Activated CD8-positive, alpha-beta T cell treated with anti-CD3 and anti-CD28 coated beads, Interleukin-2, amount 10 ng/mL, durations not matched to agents 7 days and 5 days (primary cell): ENCODE results near the gene LDOC1. TPM values are rescaled to one million over a fixed set of nuclear protein-coding genes. Genes with fewer than 3 reads are reported as not detected.
"Not testable (repeated sequence)": the region's sequence is repeated elsewhere in the genome, so short reads cannot be mapped to it uniquely, and the experiment has no call there.

ENCODE experiments used
- ATAC-seq: fragments of 150-1000 bp; cut with Tn5 transposase; one replicate; pipeline ENCODE4 v1.10.0; 2021; ENCODE audit warnings: moderate library complexity
- CTCF ChIA-PET: fragments of 350-600 bp; sonication (Branson Sonifier 250); formaldehyde crosslinking; loops from one replicate; lab custom pipeline; 2021; ENCODE audit warnings: antibody characterized with exemption; lab: Charles Lee
- POLR2A ChIA-PET: fragments of 350-600 bp; sonication (Branson Sonifier 250); formaldehyde crosslinking; loops from one replicate; lab custom pipeline; 2021; ENCODE audit warnings: antibody characterized with exemption; lab: Charles Lee
- DNase-seq: peaks from one replicate; pipeline ENCODE4 v3.0.0-alpha.2; 2020
- H3K27ac Mint-ChIP-seq: one replicate; pipeline ENCODE4 v1.8.0; 2021; ENCODE audit warnings: mild to moderate bottlenecking, mixed read lengths
- H3K27me3 Mint-ChIP-seq: one replicate; pipeline ENCODE4 v1.8.0; 2021; ENCODE audit warnings: low read depth, mixed read lengths
- H3K36me3 Mint-ChIP-seq: one replicate; pipeline ENCODE4 v1.8.0; 2021; ENCODE audit warnings: low read depth, mixed read lengths
- H3K4me1 Mint-ChIP-seq: one replicate; pipeline ENCODE4 v1.8.0; 2021; ENCODE audit warnings: low read depth, mixed read lengths
- H3K4me3 Mint-ChIP-seq: one replicate; pipeline ENCODE4 v1.8.0; 2021; ENCODE audit warnings: mild to moderate bottlenecking, mixed read lengths
- H3K9me3 Mint-ChIP-seq: one replicate; pipeline ENCODE4 v1.8.0; 2022; ENCODE audit warnings: mixed read lengths; ENCODE audit not compliant: insufficient read depth
- total RNA-seq, 2 experiments: library from RNA; stranded (reverse); gene quantifications; one replicate each; pipeline ENCODE4 v1.2.3, GENCODE V29; 2021

The LDOC1 gene
- total RNA-seq = 1 to 10 TPM; 3.0 to 4.2 TPM

GRCh38 chrX:141176586-141177451 lies at the start of gene LDOC1:
Gene LDOC1, minus strand, starts transcription at chrX:141177129. Its CDS starts 108 bp downstream, at chrX:141177021.
- H3K4me3 Mint-ChIP-seq = peak within 1 kb of the TSS; percentile 65
- no peak within 1 kb of the TSS for H3K27ac Mint-ChIP-seq
- H3K36me3 Mint-ChIP-seq = no peaks in the 10 kb centered on the region
- ATAC-seq (peak; percentile 85), DNase-seq (peak; percentile 68)
- no peaks in the 10 kb centered on the region for H3K4me1 Mint-ChIP-seq
- H3K27me3 Mint-ChIP-seq = no peaks in the 10 kb centered on the region
- no peaks in the 10 kb centered on the region for H3K9me3 Mint-ChIP-seq
- ChIA-PET CTCF (no interaction called here), POLR2A (no interaction called here)

DNA sequence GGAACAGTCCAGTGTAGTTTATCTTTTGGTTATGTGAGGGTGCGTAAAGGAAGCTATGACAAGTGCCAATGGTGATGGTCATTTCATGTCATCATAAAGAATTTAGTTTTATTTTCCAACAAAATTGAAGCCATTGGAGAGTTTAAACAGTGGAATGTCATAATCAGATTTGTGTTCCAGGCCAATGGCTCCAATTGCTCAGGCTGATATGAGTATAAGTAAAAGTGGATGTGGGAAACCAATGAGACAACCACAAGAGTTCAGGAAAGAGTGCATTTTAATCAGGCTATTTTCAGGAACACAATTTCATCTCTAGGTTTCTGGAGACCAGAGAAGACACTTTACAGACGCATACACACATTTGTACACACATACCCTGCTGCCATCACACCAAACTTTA lies 44.7 kb upstream of the LDOC1 start:
- ATAC-seq = no peak
- ChIA-PET POLR2A (no interaction called here), CTCF (no interaction called here)
- no peaks in the 10 kb centered on the region for H3K36me3 Mint-ChIP-seq
- H3K27me3 Mint-ChIP-seq = no peaks in the 10 kb centered on the region
- no peak overlapping the region for H3K27ac Mint-ChIP-seq
- H3K4me1 Mint-ChIP-seq = no peaks in the 10 kb centered on the region
- DNase-seq = no peak
- peaks cover 4% of the 10 kb centered on the region for H3K9me3 Mint-ChIP-seq
- no peak overlapping the region for H3K4me3 Mint-ChIP-seq

GRCh38 chrX:141220342-141221008 lies 43.5 kb upstream of the LDOC1 start:
- Mint-ChIP-seq H3K4me3 (no peak overlapping the region), H3K27me3 (no peaks in the 10 kb centered on the region), H3K27ac (no peak overlapping the region), H3K36me3 (no peaks in the 10 kb centered on the region), H3K4me1 (no peaks in the 10 kb centered on the region), H3K9me3 (peaks cover 4% of the 10 kb centered on the region)
- ChIA-PET POLR2A (no interaction called here), CTCF (no interaction called here)
- DNase-seq (no peak), ATAC-seq (no peak)

- ChIA-PET POLR2A (no interaction called here), CTCF (no interaction called here)
- no peak overlapping the region for H3K4me3 Mint-ChIP-seq
- DNase-seq (no peak), ATAC-seq (no peak)
- no peaks in the 10 kb centered on the region for H3K36me3 Mint-ChIP-seq
- H3K27ac Mint-ChIP-seq = no peak overlapping the region
- no peaks in the 10 kb centered on the region for H3K27me3 Mint-ChIP-seq
- H3K4me1 Mint-ChIP-seq = no peaks in the 10 kb centered on the region
- no peaks in the 10 kb centered on the region for H3K9me3 Mint-ChIP-seq
Observed at GRCh38 chrX:141214196-141214595, 37.3 kb upstream of the LDOC1 start.

- ATAC-seq = no peak
- CTCF ChIA-PET = no interaction called here
Observed at GRCh38 chrX:141201962-141202361, 25.0 kb upstream of the LDOC1 start.

GRCh38 chrX:141188573-141188972 lies 11.6 kb upstream of the LDOC1 start:
- H3K4me3 Mint-ChIP-seq, H3K27me3 Mint-ChIP-seq, H3K4me1 Mint-ChIP-seq, ATAC-seq, CTCF ChIA-PET, POLR2A ChIA-PET, H3K9me3 Mint-ChIP-seq, H3K27ac Mint-ChIP-seq, H3K36me3 Mint-ChIP-seq, DNase-seq: not testable (repeated sequence)

More at GRCh38 chrX:141201962-141202361, 25.0 kb upstream of the LDOC1 start:
- Mint-ChIP-seq H3K36me3 (no peaks in the 10 kb centered on the region), H3K27me3 (no peaks in the 10 kb centered on the region), H3K9me3 (no peaks in the 10 kb centered on the region), H3K4me1 (no peaks in the 10 kb centered on the region), H3K4me3 (no peak overlapping the region), H3K27ac (no peak overlapping the region)
- POLR2A ChIA-PET = no interaction called here
- no peak for DNase-seq

- Mint-ChIP-seq H3K27ac (no peak overlapping the region), H3K36me3 (no peaks in the 10 kb centered on the region), H3K4me1 (no peaks in the 10 kb centered on the region), H3K9me3 (no peaks in the 10 kb centered on the region), H3K27me3 (no peaks in the 10 kb centered on the region), H3K4me3 (no peak overlapping the region)
- ChIA-PET CTCF (no interaction called here), POLR2A (no interaction called here)
- ATAC-seq (no peak), DNase-seq (no peak)
Observed at GRCh38 chrX:141185366-141185765, 8.4 kb upstream of the LDOC1 start.

DNA sequence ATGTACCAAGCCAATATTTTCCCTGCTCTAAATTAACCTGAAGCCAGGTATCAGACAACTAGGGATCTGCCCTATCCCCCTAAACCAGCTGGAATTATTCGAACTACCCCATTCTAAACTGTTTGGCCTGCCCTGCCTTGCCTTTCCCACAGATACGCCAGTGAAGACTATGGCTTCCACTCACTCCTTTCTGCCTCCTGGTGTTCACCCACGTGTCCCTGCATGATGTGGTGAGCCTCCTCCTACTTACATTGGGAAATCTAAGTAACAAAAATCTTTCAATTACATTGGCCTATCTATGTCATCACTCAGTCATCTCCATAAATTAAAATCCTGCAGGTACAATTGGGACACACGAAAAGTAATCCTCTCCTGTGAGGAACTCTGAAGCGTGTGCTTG lies 6.1 kb upstream of the LDOC1 start:
- DNase-seq = no peak
- POLR2A ChIA-PET = no interaction called here
- Mint-ChIP-seq H3K4me3 (no peak overlapping the region), H3K36me3 (no peaks in the 10 kb centered on the region), H3K27me3 (no peaks in the 10 kb centered on the region), H3K9me3 (no peaks in the 10 kb centered on the region), H3K27ac (no peak overlapping the region), H3K4me1 (no peaks in the 10 kb centered on the region)
- CTCF ChIA-PET = no interaction called here
- no peak for ATAC-seq

DNA sequence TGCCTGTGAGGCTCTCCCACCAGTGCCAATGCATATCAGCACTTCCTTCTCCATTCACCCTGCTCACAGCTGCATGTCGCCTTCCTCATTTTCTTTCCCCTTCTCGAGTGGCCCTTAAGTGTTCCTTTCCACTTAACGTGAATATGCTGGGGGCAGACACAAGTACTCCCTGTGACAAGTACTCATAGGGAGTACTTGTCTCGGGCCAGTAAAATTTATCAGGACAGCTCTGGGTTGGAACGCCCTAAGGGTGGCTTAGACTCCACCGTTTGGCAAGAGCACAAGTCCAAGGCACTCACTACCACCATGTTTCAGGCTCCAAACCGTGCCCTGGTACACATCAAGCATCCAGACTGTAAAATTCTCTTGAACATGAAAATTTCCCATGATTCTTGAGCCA lies 3.9 kb upstream of the LDOC1 start:
- Mint-ChIP-seq H3K27ac (no peak overlapping the region), H3K9me3 (no peaks in the 10 kb centered on the region), H3K4me3 (no peak overlapping the region), H3K36me3 (no peaks in the 10 kb centered on the region), H3K4me1 (no peaks in the 10 kb centered on the region), H3K27me3 (no peaks in the 10 kb centered on the region)
- ChIA-PET POLR2A (no interaction called here), CTCF (no interaction called here)
- DNase-seq (no peak), ATAC-seq (no peak)

DNA sequence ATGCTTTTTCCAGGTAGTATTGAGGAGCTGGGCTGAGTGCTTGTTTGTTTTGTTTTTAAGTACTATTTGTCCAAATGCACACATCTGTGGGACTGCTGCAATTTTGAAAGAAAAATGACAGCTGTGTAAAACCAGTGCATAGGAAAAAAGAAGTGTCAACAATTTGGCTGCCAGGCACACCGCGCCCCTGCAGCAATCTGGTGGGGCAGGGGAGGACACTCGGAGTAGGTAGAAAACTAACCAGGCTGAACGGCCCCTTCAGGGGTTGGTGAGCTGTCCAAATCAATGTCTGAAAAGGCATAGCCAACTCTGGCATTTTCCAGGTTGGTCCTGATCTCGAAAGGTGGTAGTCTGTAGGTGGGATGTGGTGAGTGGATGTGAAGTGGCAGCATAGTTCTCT lies 1.1 kb downstream of the LDOC1 start:
- no peak for DNase-seq
- Mint-ChIP-seq H3K4me3 (peak overlapping the region; percentile 12), H3K4me1 (no peaks in the 10 kb centered on the region), H3K36me3 (no peaks in the 10 kb centered on the region), H3K9me3 (no peaks in the 10 kb centered on the region), H3K27me3 (no peaks in the 10 kb centered on the region), H3K27ac (no peak overlapping the region)
- ATAC-seq = no peak
- ChIA-PET CTCF (no interaction called here), POLR2A (no interaction called here)

DNA sequence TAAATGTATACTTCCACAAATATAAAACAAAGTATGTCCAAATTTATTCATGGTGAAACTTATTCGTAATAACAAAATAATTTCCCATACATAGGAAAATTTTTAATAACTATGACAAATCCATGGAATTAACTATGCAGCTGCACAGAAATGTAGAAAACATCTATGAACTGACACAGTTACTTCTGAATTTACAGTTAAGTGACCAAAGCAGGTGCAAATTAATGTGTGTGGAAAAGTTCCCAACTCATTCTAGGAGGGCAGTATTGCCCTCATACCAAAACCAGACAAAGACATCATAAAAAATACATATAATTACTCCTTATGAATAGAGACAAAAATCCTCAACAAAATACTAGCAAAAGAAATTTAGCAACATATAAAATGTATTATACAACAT lies 12.5 kb downstream of the LDOC1 start:
- Mint-ChIP-seq H3K27me3 (no peaks in the 10 kb centered on the region), H3K36me3 (no peaks in the 10 kb centered on the region), H3K27ac (no peak overlapping the region), H3K9me3 (no peaks in the 10 kb centered on the region), H3K4me3 (no peak overlapping the region), H3K4me1 (no peaks in the 10 kb centered on the region)
- CTCF ChIA-PET = no interaction called here
- POLR2A ChIA-PET = no interaction called here
- no peak for ATAC-seq
- no peak for DNase-seq

GRCh38 chrX:141158084-141158483 lies 18.8 kb downstream of the LDOC1 start:
- POLR2A ChIA-PET = no interaction called here
- H3K27me3 Mint-ChIP-seq = no peaks in the 10 kb centered on the region
- DNase-seq = peak; percentile 18
- H3K4me1 Mint-ChIP-seq = peaks cover 7% of the 10 kb centered on the region
- H3K36me3 Mint-ChIP-seq = no peaks in the 10 kb centered on the region
- H3K4me3 Mint-ChIP-seq = no peak overlapping the region
- CTCF ChIA-PET = no interaction called here
- ATAC-seq = no peak
- H3K9me3 Mint-ChIP-seq = no peaks in the 10 kb centered on the region
- no peak overlapping the region for H3K27ac Mint-ChIP-seq
